Measurements from ENCODE around the gene JAM2. TPM values are rescaled to one million over a fixed set of nuclear protein-coding genes. Genes with fewer than 3 reads are reported as not detected.

JAM2 gene
- total RNA-seq, 1 experiment from 2014 or later = 0.15 TPM

DNA sequence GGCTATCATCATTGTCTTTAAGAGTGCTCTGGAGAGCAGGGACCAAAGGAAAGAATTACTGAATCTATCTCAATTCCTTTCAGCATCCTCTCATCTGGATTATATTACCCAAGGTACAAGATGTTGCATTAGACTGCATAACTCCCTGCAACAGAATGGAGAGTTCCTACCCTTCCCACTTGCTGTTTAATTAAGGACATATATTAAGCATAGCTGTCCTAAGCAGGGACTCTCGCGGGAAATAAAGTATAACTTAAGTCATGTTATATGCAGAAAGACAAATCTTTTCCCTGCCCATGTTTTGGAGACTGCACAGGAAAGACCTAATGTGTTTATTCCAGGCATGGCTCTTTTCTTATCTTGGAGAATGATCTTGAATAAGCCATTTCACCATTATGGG lies 6.8 kb upstream of the JAM2 start:
- DNase-seq (ENCODE audit: low read depth, low spot score) (no peak), ATAC-seq (no peak)
- no peak overlapping the region for H3K4me3 ChIP-seq (replicated peaks in 1 of 2; ENCODE audit: low read depth in 1 of 2, low read length in 2 of 2)
- RAD21 ChIA-PET (ENCODE audit: low non-redundant PET in 1 of 2, low total read pairs in 2 of 2, uncharacterized antibody in 2 of 2, unreplicated experiment in 2 of 2) = no interaction called here
- POLR2A ChIA-PET = no interaction called here
- H3K9ac ChIP-seq (ENCODE audit: low read length) = no peak overlapping the region
- no peaks in the 10 kb centered on the region for H4K20me1 ChIP-seq (ENCODE audit: insufficient read depth)
- no peaks in the 10 kb centered on the region for H3K4me1 ChIP-seq (ENCODE audit: control insufficient read depth in 1 of 2, insufficient read depth in 2 of 2, low read length in 2 of 2)
- intact Hi-C loops (cut with micrococcal nuclease) = no loop called here
- H3K27me3 ChIP-seq (ENCODE audit: insufficient read depth, low read length) = no peaks in the 10 kb centered on the region; the same call in 1 of the 2 replicates
- no peaks in the 10 kb centered on the region for H3K9me3 ChIP-seq (ENCODE audit: control insufficient read depth in 1 of 2, insufficient read depth in 1 of 2, low read depth in 1 of 2, low read length in 2 of 2)
- H3K27ac ChIP-seq (ENCODE audit: low read depth, low read length) = no peak overlapping the region
- H3K79me2 ChIP-seq (ENCODE audit: insufficient read depth, low read length) = no peaks in the 10 kb centered on the region
- CTCF ChIA-PET = no interaction called here
- no peak overlapping the region for H3K4me2 ChIP-seq (ENCODE audit: low read length)
- H3K36me3 ChIP-seq (ENCODE audit: control insufficient read depth in 1 of 2, insufficient read depth in 2 of 2, low read length in 2 of 2) = no peaks in the 10 kb centered on the region
- TF ChIP-seq RAD21 (IDR thresholded peaks at IDR 0.05; ENCODE audit: low read depth) (no peak), CBX3 (IDR thresholded peaks at IDR 0.05; ENCODE audit: low read depth) (no peak), SIN3A (IDR thresholded peaks at IDR 0.05; ENCODE audit: low read depth) (no peak)
- no peak overlapping the region for H2AFZ ChIP-seq (ENCODE audit: low read depth, low read length, poor library complexity, severe bottlenecking)
- no peaks in the 10 kb centered on the region for H3K9me2 ChIP-seq (ENCODE audit: insufficient read depth)
- BruUV-seq (replicated peaks) = no TSS peak

DNA sequence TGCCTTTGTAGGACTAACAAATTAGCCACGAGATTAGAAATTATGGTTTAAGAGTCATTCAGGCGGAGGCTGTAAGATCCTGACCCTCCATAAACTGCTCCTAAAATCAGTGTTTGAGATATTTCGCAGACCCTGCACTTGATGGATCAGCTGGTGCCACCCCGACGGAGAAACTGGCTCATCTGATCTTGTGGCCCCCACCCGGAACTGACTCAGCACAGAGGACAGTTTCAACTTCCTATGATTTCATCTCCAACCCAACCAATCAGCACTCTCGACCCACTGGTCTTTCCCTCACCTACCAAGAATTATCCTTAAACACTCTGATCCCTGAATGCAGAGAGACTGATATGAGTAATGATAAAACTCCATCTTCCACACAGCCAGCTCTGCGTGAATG lies 3.7 kb upstream of the JAM2 start:
- Histone ChIP-seq H3K4me1 (ENCODE audit: control insufficient read depth in 1 of 2, insufficient read depth in 2 of 2, low read length in 2 of 2) (no peaks in the 10 kb centered on the region), H3K79me2 (ENCODE audit: insufficient read depth, low read length) (no peaks in the 10 kb centered on the region), H3K4me2 (ENCODE audit: low read length) (no peak overlapping the region), H3K9me2 (ENCODE audit: insufficient read depth) (no peaks in the 10 kb centered on the region), H3K27ac (ENCODE audit: low read depth, low read length) (no peak overlapping the region), H3K9me3 (ENCODE audit: control insufficient read depth in 1 of 2, insufficient read depth in 1 of 2, low read depth in 1 of 2, low read length in 2 of 2) (no peaks in the 10 kb centered on the region), H3K36me3 (ENCODE audit: control insufficient read depth in 1 of 2, insufficient read depth in 2 of 2, low read length in 2 of 2) (no peaks in the 10 kb centered on the region), H2AFZ (ENCODE audit: low read depth, low read length, poor library complexity, severe bottlenecking) (no peak overlapping the region), H3K9ac (ENCODE audit: low read length) (no peak overlapping the region), H3K27me3 (ENCODE audit: insufficient read depth, low read length) (peaks cover 4% of the 10 kb centered on the region; the same call in 1 of the 2 replicates), H3K4me3 (replicated peaks in 1 of 2; ENCODE audit: low read depth in 1 of 2, low read length in 2 of 2) (no peak overlapping the region), H4K20me1 (ENCODE audit: insufficient read depth) (no peaks in the 10 kb centered on the region)
- BruUV-seq (replicated peaks) = no TSS peak
- RAD21 ChIA-PET (ENCODE audit: low non-redundant PET in 1 of 2, low total read pairs in 2 of 2, uncharacterized antibody in 2 of 2, unreplicated experiment in 2 of 2) = no interaction called here
- POLR2A ChIA-PET = no interaction called here
- TF ChIP-seq EGR1 (IDR thresholded peaks at IDR 0.05; ENCODE audit: low read depth) (no peak), RAD21 (IDR thresholded peaks at IDR 0.05; ENCODE audit: low read depth) (no peak), ZNF274 (IDR thresholded peaks at IDR 0.05; ENCODE audit: low read depth, low read length) (no peak), POLR2AphosphoS5 (IDR thresholded peaks at IDR 0.05; ENCODE audit: low read depth, low read length) (no peak), EZH2 (IDR thresholded peaks at IDR 0.05) (no peak), EZH2phosphoT487 (IDR thresholded peaks at IDR 0.05; ENCODE audit: borderline replicate concordance) (no peak), POLR2A (IDR thresholded peaks at IDR 0.05; ENCODE audit: borderline replicate concordance, extremely low read depth, insufficient read depth, insufficient read length) (no peak), CBX3 (IDR thresholded peaks at IDR 0.05; ENCODE audit: low read depth) (no peak), CEBPB (IDR thresholded peaks at IDR 0.05; ENCODE audit: low read depth) (no peak)
- TF ChIP-seq, protein P1, sequence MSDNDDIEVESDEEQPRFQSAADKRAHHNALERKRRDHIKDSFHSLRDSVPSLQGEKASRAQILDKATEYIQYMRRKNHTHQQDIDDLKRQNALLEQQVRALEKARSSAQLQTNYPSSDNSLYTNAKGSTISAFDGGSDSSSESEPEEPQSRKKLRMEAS (IDR thresholded peaks at IDR 0.05) = no peak
- no peak for ATAC-seq
- DNase-seq (ENCODE audit: low read depth, low spot score) = no peak
- intact Hi-C loops (cut with micrococcal nuclease) = no loop called here
- CTCF ChIA-PET = no interaction called here

Data from HCT116 (cell line).